Activated T-cell treated with anti-CD3 and anti-CD28 coated beads, Interleukin-2, amount 50 U/mL, for 24 hours (primary cell): Measurements from ENCODE around the gene HMGCLL1.

ENCODE experiments used
- DNase-seq: peaks from one replicate; pipeline ENCODE4 v3.0.0-alpha.2; 2020
- H3K27ac Mint-ChIP-seq: 2 replicates; pipeline ENCODE4 v1.8.0; 2020; ENCODE audit warnings: mild to moderate bottlenecking, mixed read lengths
- H3K27me3 Mint-ChIP-seq: 2 replicates; pipeline ENCODE4 v1.8.0; 2020; ENCODE audit warnings: mixed read lengths
- H3K36me3 Mint-ChIP-seq: 2 replicates; pipeline ENCODE4 v1.8.0; 2020; ENCODE audit warnings: low read depth, mixed read lengths
- H3K4me1 Mint-ChIP-seq: 2 replicates; pipeline ENCODE4 v1.8.0; 2020; ENCODE audit warnings: low read depth, mixed read lengths
- H3K4me3 Mint-ChIP-seq: 2 replicates; pipeline ENCODE4 v1.8.0; 2020; ENCODE audit warnings: mild to moderate bottlenecking, moderate library complexity, mixed read lengths
- H3K9me3 Mint-ChIP-seq: 2 replicates; pipeline ENCODE4 v1.8.0; 2020; ENCODE audit warnings: mixed read lengths

Gene HMGCLL1

DNA sequence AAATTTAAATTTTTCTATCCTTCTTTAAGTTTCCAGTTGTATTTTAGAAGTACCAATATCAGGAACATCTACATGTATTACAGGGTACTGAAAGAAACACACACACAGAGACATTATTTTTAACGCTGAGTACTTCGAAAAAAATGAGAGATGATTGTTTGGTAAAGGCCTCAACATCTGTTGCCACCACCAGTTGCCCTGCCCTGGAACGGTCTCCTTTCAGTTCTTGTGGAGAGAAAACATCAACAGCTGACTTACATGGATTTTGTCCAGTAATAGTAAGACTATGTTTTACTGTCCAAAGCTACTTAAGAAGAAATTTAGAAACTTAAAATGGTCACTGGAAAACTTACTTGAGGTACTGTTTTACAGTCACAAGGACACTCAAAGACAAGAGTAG, 16.7 kb downstream of the HMGCLL1 start:
- Mint-ChIP-seq H3K36me3 (no peaks in the 10 kb centered on the region), H3K9me3 (peaks cover 1% of the 10 kb centered on the region), H3K4me3 (no peak overlapping the region), H3K4me1 (no peaks in the 10 kb centered on the region), H3K27ac (no peak overlapping the region), H3K27me3 (no peaks in the 10 kb centered on the region)
- DNase-seq = no peak

DNA sequence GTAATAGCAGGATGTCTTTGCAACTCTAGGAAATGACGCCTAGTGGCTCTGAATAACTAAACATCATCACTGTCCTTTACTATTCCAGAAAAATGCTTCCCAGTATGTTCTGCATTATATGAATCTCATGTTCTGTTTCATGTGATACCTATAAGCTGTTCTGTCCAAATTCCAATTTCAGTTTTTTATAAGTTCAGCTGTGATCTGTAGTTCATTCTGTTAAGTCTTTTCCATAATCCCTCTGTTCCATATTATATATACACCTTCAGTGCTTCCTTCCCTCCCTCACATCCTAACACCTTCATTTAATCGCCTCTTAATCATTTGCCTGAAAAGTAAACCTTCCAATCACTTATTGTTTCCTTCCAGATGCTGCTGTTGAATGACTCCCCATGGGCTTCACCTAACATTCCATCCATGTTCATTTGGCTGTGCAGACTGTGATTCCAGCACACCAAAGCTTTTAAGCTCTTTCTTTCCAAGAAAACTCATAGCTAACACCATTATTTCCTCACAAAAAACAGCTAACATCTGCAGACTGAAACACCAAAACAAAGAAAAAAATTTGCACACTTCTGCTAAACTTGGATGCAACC, 18.6 kb downstream of the HMGCLL1 start:
- Mint-ChIP-seq H3K9me3 (no peaks in the 10 kb centered on the region), H3K4me3 (no peak overlapping the region), H3K36me3 (no peaks in the 10 kb centered on the region), H3K27ac (no peak overlapping the region), H3K27me3 (no peaks in the 10 kb centered on the region), H3K4me1 (no peaks in the 10 kb centered on the region)
- DNase-seq = no peak

DNA sequence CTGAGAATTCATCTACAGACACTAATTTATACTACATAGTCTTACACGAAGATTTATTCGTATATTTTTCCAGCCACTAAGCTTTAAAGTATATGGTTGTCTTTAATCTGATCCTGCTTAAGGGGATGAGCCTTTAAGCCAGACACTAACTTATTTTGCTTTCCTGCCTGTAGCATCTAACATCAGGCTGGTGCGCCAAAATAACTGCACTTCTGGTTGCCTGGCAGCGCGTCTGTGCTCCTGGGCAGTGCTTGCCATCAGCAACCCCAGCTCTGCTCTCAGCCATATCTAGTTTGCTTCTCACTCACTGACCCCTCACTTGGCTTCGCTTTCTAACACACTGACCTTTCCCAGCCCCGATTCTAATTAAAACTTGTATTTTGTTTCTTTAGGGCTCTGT, 21.8 kb downstream of the HMGCLL1 start:
- Mint-ChIP-seq H3K27me3 (no peaks in the 10 kb centered on the region), H3K4me3 (no peak overlapping the region), H3K4me1 (no peaks in the 10 kb centered on the region), H3K36me3 (no peaks in the 10 kb centered on the region), H3K9me3 (no peaks in the 10 kb centered on the region), H3K27ac (no peak overlapping the region)
- DNase-seq = no peak

DNA sequence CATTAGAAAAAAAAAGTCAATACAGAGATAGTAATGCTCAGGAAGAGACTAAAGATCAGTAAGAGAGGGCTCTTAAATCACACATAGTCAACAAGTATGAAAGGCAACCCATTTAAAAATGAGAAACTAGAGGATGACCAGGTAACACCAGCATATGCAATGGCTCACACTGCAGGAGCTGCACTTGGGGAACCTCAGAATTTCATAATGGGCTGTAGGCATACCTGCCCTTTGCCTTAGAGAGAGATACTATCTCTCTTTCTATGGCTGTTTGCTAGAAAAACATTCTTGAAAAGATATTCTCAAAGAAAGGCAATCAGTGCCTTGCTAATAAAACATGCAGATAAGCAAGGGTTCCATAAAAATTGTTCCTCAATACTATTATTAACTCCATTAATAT, 33.2 kb downstream of the HMGCLL1 start:
- DNase-seq = no peak
- H3K4me3 Mint-ChIP-seq = no peak overlapping the region

DNA sequence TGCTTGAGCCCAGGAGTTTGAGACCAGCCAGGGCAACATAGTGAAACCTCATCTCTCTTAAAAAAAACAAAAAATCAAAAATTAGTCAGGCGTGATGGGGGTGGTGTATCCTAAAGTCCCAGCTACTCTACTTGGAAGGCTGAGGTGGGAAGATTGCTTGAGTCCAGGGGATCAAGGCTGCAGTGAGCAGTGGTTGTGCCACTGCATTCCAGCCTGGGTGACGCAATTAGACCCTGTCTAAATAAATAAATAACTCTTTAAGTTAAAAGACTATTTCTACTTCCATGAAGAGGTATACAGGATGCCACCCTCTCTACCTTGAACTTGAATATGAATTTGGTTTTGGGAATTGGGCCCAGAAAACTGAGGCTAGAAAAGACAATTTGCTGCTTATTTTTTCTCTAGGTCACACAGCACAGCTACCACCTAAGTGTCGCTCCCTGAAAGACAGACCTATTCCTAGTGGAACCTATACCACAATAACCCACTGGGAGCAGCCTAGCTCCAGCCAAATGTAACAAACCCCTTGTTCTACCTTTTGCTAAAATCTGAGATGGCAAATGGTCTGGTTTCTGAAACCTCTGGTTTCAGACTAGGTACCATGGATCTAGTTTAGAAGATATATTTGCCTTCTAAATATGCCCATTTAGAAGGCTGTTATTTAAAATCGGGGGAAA, 35.2 kb downstream of the HMGCLL1 start:
- Mint-ChIP-seq H3K4me1 (no peaks in the 10 kb centered on the region), H3K4me3 (no peak overlapping the region), H3K36me3 (no peaks in the 10 kb centered on the region), H3K9me3 (peaks cover 2% of the 10 kb centered on the region), H3K27me3 (no peaks in the 10 kb centered on the region), H3K27ac (no peak overlapping the region)
- DNase-seq = no peak

More for the DNA sequence above, 33.2 kb downstream of the HMGCLL1 start:
- no peaks in the 10 kb centered on the region for H3K36me3 Mint-ChIP-seq
- H3K9me3 Mint-ChIP-seq = peaks cover 2% of the 10 kb centered on the region
- no peak overlapping the region for H3K27ac Mint-ChIP-seq
- no peaks in the 10 kb centered on the region for H3K4me1 Mint-ChIP-seq
- H3K27me3 Mint-ChIP-seq = no peaks in the 10 kb centered on the region

DNA sequence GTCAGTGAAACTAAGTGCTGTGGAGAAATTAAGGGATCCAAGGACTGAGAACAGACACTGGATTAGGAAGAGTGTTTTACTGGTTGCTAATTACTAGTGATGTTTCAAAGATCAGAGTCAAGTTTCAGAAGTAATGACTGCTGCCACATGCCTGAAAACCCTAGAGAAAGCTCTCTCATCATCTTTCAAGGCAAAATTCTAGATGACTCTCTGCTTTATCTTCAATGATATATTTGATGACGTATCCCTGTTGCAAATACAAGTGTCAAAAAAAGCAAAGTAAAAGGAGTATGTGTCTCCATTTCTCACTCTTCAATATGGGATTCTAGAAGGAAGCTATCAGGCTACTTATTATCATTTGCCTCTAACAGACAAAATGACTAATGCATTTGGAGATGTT, 38.0 kb downstream of the HMGCLL1 start:
- H3K4me3 Mint-ChIP-seq = no peak overlapping the region
- no peak for DNase-seq
- no peaks in the 10 kb centered on the region for H3K27me3 Mint-ChIP-seq
- H3K36me3 Mint-ChIP-seq = no peaks in the 10 kb centered on the region
- H3K9me3 Mint-ChIP-seq = peaks cover 2% of the 10 kb centered on the region
- H3K4me1 Mint-ChIP-seq = no peaks in the 10 kb centered on the region
- no peak overlapping the region for H3K27ac Mint-ChIP-seq

DNA sequence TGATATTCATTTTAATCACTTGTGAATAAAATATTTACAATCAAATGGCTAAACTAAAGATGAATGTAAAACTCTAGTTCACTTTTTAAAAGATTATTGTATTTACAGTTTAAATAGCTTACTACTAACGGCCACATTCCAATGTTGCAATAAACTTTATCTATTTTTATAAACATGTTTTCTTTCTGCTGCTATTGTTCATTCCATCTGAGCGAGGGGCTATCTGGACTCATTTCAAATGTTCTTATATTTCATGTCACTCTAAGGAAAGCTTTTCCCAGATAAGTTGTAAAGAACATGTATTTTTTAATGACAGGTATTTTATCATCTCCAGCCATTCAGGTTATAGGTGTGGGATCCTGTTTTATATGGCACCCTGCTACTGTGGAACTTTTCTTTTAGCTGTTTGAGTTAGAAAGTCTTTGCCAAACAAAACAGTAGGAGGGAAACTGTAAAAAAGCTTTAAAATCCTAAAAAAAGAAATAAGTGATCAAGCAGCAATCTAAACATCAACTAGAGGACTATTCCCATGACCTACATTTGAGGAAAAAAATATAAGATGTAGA, 42.5 kb downstream of the HMGCLL1 start:
- Mint-ChIP-seq H3K4me3 (no peak overlapping the region), H3K36me3 (no peaks in the 10 kb centered on the region), H3K4me1 (no peaks in the 10 kb centered on the region), H3K9me3 (peaks cover 6% of the 10 kb centered on the region), H3K27ac (no peak overlapping the region), H3K27me3 (no peaks in the 10 kb centered on the region)
- no peak for DNase-seq

DNA sequence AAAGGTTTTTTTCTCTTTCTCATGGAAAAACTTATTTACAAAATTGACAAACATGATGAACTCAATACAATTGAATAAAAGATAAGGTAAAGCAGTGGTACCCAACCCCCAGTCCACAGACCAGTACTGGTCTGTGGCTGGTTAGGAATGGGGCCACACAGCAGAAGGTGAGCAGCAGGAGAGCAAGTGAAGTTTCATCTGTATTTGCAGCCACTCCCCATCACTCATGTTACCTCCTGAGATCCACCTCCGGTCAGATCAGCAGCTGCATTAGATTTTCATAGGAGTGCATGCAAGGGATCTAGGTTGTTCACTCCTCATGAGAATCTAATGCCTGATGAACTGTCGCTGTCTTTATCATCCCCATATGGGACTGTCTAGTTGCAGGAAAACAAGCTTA, 47.5 kb downstream of the HMGCLL1 start:
- Mint-ChIP-seq H3K27ac (no peak overlapping the region), H3K9me3 (peaks cover 10% of the 10 kb centered on the region), H3K27me3 (no peaks in the 10 kb centered on the region), H3K4me3 (no peak overlapping the region), H3K36me3 (no peaks in the 10 kb centered on the region), H3K4me1 (no peaks in the 10 kb centered on the region)
- no peak for DNase-seq

DNA sequence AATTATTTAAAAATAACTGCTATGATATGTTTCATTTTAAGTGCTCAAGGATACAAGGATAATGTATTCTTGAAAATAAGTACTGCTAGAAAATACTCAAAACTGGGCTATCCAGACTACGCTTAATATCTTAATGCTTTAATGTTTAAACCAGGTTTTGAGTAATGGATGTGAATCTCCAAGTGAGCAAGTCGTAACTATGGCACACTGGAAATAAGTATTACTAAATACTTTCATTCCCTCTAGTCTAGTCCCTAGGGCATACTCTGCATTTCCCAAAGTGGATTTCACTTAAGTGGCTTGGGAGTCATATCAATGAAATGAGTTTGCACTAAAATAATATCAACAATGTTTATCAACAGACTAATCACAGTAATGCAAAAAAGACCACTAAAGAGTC, 48.1 kb downstream of the HMGCLL1 start:
- peaks cover 10% of the 10 kb centered on the region for H3K9me3 Mint-ChIP-seq
- no peak overlapping the region for H3K27ac Mint-ChIP-seq
- no peaks in the 10 kb centered on the region for H3K27me3 Mint-ChIP-seq
- DNase-seq = no peak
- H3K4me1 Mint-ChIP-seq = no peaks in the 10 kb centered on the region
- H3K36me3 Mint-ChIP-seq = no peaks in the 10 kb centered on the region
- H3K4me3 Mint-ChIP-seq = no peak overlapping the region

DNA sequence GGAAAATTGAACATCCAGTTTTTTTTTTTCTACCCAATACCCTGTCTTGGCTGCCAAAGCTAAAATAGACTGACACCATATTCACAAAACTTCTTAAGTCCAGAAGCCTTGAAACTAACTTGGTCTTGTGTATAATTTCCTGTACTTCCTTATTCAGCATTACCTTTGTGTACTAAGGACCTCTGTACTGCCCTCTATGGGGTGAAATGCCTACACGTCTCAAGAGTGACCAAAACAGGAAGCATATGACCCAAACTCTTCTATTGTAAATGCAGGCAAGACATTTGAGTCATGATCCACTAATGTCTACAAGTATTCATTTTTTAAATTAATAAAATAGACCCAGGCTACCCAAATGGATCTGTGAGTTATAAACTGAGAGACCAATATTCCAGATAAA, 50.4 kb downstream of the HMGCLL1 start:
- H3K9me3 Mint-ChIP-seq = peaks cover 5% of the 10 kb centered on the region
- DNase-seq = no peak
- H3K27me3 Mint-ChIP-seq = no peaks in the 10 kb centered on the region

DNA sequence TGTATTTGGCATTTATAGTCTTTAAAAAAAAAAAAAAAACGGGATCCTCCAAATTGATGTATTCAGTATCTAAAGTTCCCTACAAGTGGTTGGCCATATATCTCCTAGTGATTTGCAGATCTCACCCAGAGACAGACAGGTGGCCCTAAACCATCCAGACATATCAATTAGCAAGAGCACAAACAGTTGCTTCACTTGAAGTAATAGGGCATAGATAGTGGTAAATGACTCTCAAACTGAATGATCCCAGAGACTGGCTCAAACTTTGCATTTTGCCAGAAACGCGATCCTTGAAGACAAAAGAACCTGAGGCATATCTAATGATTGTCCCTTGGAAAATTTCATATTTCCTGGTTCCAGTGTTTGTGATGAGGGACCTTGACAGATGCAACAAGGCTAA, 54.6 kb downstream of the HMGCLL1 start:
- no peak for DNase-seq
- H3K36me3 Mint-ChIP-seq = no peaks in the 10 kb centered on the region
- no peak overlapping the region for H3K4me3 Mint-ChIP-seq
- H3K27ac Mint-ChIP-seq = no peak overlapping the region
- H3K27me3 Mint-ChIP-seq = no peaks in the 10 kb centered on the region
- H3K9me3 Mint-ChIP-seq = peaks cover 3% of the 10 kb centered on the region
- no peaks in the 10 kb centered on the region for H3K4me1 Mint-ChIP-seq

More for the DNA sequence above, 50.4 kb downstream of the HMGCLL1 start:
- Mint-ChIP-seq H3K4me1 (no peaks in the 10 kb centered on the region), H3K36me3 (no peaks in the 10 kb centered on the region), H3K27ac (no peak overlapping the region), H3K4me3 (no peak overlapping the region)

DNA sequence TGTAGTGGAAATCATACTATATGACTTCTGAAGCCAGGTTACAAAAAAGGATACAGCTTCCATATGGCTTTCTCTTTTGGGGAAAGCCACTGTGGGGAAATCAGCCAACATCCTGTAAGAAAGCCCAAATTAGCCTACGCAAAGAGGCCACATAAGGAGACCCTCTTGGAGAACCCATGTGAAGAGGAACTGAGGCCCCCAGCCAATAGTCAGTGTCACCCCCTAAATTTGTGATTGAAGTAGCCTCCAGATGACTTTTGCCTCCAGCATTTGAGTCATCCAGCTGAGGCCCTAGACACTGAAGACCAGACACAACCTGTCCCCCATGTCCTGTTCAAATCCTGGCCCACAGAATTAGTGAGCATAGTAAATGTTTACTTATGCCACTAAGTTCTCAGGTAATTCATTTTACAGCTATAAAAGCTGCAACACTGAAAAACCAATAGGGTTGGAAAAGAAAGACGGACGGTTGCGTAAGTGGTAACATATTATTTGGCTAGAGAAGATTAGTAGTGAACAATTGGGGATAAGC, 60.4 kb downstream of the HMGCLL1 start:
- no peaks in the 10 kb centered on the region for H3K36me3 Mint-ChIP-seq
- H3K27me3 Mint-ChIP-seq = no peaks in the 10 kb centered on the region
- peaks cover 7% of the 10 kb centered on the region for H3K9me3 Mint-ChIP-seq
- H3K27ac Mint-ChIP-seq = no peak overlapping the region
- H3K4me3 Mint-ChIP-seq = no peak overlapping the region
- no peaks in the 10 kb centered on the region for H3K4me1 Mint-ChIP-seq
- DNase-seq = no peak

DNA sequence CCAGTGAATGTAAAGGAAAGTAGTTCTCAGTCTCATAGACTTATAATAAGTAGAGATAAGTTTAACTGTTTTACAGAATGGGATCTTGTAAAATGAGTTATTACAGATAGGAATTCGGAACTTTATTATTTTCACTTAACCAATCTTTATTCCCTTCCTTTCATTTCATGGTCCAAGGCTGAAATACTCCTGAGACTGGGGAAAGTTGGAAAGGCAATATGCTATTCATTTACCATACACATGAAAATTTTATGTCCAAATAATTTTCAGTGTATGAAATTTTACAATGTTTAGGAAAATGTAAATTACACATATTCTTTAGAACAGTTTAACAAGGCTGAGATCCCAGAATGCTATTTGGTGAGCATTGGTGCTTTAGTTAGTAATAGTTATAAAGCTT, 62.3 kb downstream of the HMGCLL1 start:
- no peaks in the 10 kb centered on the region for H3K36me3 Mint-ChIP-seq
- H3K27ac Mint-ChIP-seq = no peak overlapping the region
- no peaks in the 10 kb centered on the region for H3K27me3 Mint-ChIP-seq
- H3K9me3 Mint-ChIP-seq = peaks cover 7% of the 10 kb centered on the region
- H3K4me3 Mint-ChIP-seq = no peak overlapping the region
- no peak for DNase-seq
- H3K4me1 Mint-ChIP-seq = no peaks in the 10 kb centered on the region

DNA sequence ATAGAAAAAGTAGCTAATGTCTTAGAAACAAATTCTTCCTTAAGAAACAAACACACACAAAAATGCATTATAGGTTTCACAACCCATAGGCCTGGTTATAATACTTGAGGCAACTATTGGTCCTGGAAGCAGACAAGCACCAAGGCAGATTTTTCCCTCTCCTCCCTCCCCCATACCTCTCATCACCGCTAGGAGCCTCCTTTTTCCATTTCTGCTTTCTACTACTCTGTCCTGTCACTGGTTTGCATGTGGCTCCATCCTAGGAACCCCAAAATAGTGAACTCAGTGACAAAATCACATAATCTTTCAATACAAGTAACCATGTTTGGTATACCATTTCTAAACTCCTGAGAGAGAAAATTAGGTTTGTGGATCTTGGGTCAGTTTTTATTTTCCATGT, 66.1 kb downstream of the HMGCLL1 start:
- peaks cover 15% of the 10 kb centered on the region for H3K9me3 Mint-ChIP-seq
- no peak for DNase-seq
- H3K27ac Mint-ChIP-seq = no peak overlapping the region
- no peaks in the 10 kb centered on the region for H3K4me1 Mint-ChIP-seq
- H3K4me3 Mint-ChIP-seq = no peak overlapping the region
- H3K36me3 Mint-ChIP-seq = no peaks in the 10 kb centered on the region
- H3K27me3 Mint-ChIP-seq = no peaks in the 10 kb centered on the region

DNA sequence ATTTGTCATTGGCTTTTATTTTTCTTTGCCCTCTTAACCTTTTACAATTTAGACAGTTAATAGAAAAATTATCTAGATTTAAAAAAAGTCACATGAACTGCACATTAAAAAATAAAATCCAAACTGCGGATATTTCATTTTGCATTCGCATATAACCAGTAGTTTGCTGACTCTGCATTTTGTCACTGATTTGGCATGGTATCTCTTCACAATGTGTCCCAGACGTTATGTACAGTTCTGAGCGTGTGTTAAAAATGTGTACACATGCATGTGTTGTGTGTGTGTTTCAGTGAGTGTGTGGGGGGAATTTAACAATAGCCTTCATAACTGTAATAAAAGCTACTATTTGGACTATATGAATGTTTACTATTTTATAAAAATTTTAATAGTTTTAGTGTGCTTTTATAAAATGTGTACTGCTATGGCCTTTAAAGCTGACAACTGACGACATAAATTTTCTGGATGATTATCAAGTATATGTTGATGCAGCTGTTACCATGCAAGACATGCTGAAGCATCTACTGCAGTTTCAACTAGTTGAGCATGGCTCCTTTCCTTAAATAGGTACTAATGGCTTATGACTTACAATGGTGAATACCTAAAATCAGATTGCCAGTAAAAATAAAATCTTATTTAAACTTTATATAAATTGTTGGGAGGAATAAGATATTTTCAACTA, 67.7 kb downstream of the HMGCLL1 start:
- H3K27ac Mint-ChIP-seq = no peak overlapping the region
- no peaks in the 10 kb centered on the region for H3K36me3 Mint-ChIP-seq
- no peaks in the 10 kb centered on the region for H3K4me1 Mint-ChIP-seq
- no peak overlapping the region for H3K4me3 Mint-ChIP-seq
- DNase-seq = no peak
- no peaks in the 10 kb centered on the region for H3K27me3 Mint-ChIP-seq
- peaks cover 17% of the 10 kb centered on the region for H3K9me3 Mint-ChIP-seq
